GM19455 (cell line): ENCODE data around the gene ZNF891.

Experiments used
- ATAC-seq: cut with Tn5 transposase; IDR thresholded peaks from one replicate; pipeline ENCODE4 v1.9.1; 2021; ENCODE audit not compliant: unreplicated experiment

The ZNF891 gene

GRCh38 chr12:133130038-133130807, at the start of gene ZNF891, which contains the start of gene ZNF10:
Gene ZNF891 (minus strand): TSS chr12:133130274. CDS start chr12:133121918, 8,356 bp downstream.
Gene ZNF10 (plus strand): TSS chr12:133130627. CDS start chr12:133144493, 13,866 bp downstream.
- ATAC-seq, result peak; percentile 94

- ATAC-seq, result no peak
These were observed 44.8 kb upstream of the ZNF891 start for GRCh38 chr12:133174901-133175300.

- no peak for ATAC-seq
These were observed 42.4 kb upstream of the ZNF891 start for GRCh38 chr12:133172491-133172890.

GRCh38 chr12:133165776-133166175, 35.7 kb upstream of the ZNF891 start:
- no peak for ATAC-seq

GRCh38 chr12:133156125-133156690, 26.1 kb upstream of the ZNF891 start:
- ATAC-seq, result no peak

- ATAC-seq, result no peak
These were observed 15.9 kb upstream of the ZNF891 start for GRCh38 chr12:133145981-133146380.

- no peak for ATAC-seq
These were observed 5.7 kb upstream of the ZNF891 start for GRCh38 chr12:133135747-133136146.

GRCh38 chr12:133130808-133131128, 694 bp upstream of the ZNF891 start:
- no peak for ATAC-seq

- ATAC-seq, result no peak
These were observed 571 bp downstream of the ZNF891 start for GRCh38 chr12:133129368-133130037.

- no peak for ATAC-seq
These were observed 5.4 kb downstream of the ZNF891 start for GRCh38 chr12:133124674-133125073.

- ATAC-seq, result no peak
These were observed 9.5 kb downstream of the ZNF891 start for GRCh38 chr12:133120385-133121191.

GRCh38 chr12:133108150-133108549, 21.9 kb downstream of the ZNF891 start:
- ATAC-seq, result no peak

- ATAC-seq, result no peak
These were observed 23.0 kb downstream of the ZNF891 start for GRCh38 chr12:133107121-133107520.

GRCh38 chr12:133106253-133106652, 23.8 kb downstream of the ZNF891 start:
- ATAC-seq, result no peak

- ATAC-seq, result no peak
These were observed 24.5 kb downstream of the ZNF891 start for GRCh38 chr12:133105620-133106019.

- no peak for ATAC-seq
These were observed 46.7 kb downstream of the ZNF891 start for GRCh38 chr12:133083345-133083744.

GRCh38 chr12:133081159-133081780, 48.8 kb downstream of the ZNF891 start:
- ATAC-seq, result no peak

- ATAC-seq, result peak; percentile 82
These were observed 49.5 kb downstream of the ZNF891 start, which contains the start of gene ZNF140 for GRCh38 chr12:133080368-133081158. Gene ZNF140 (plus strand): TSS chr12:133080923. CDS start chr12:133081321, 398 bp downstream.

GRCh38 chr12:133080026-133080367, 50.1 kb downstream of the ZNF891 start:
- peak; percentile 72 for ATAC-seq

- ATAC-seq, result no peak
These were observed 56.2 kb downstream of the ZNF891 start for GRCh38 chr12:133073836-133074235.
